RWPE2 (cell line): ENCODE measurements around the gene BCL6B.

Experiments
- ATAC-seq: fragments of 200-7000 bp; cut with Tn5 transposase; 3 replicates; pipeline ENCODE4 v1.9.1; 2021; ENCODE audit warnings: low read depth
- DNase-seq: peaks from one replicate; pipeline ENCODE4 v3.0.0-alpha.2; 2020; ENCODE audit warnings: low spot score
- H3K27ac ChIP-seq: fragments of 450-650 bp; 2 replicates; pipeline ENCODE4 v1.5.1; 2017; ENCODE audit warnings: mild to moderate bottlenecking; ENCODE audit not compliant: poor library complexity, severe bottlenecking
- H3K27me3 ChIP-seq: fragments of 250-450 bp; sonication (Bioruptor Pico); 2 replicates; pipeline ENCODE4 v1.5.1; 2021; ENCODE audit warnings: mild to moderate bottlenecking, moderate library complexity; ENCODE audit not compliant: insufficient read depth, poor library complexity, severe bottlenecking
- H3K36me3 ChIP-seq: fragments of 250-450 bp; sonication (Bioruptor Pico); 2 replicates; pipeline ENCODE4 v1.5.1; 2020; ENCODE audit warnings: low read depth, mild to moderate bottlenecking, moderate library complexity
- H3K4me1 ChIP-seq: fragments of 250-450 bp; sonication (Bioruptor Pico); 2 replicates; pipeline ENCODE4 v1.5.1; 2021; ENCODE audit warnings: mild to moderate bottlenecking, moderate library complexity; ENCODE audit not compliant: insufficient read depth, poor library complexity, severe bottlenecking
- H3K4me3 ChIP-seq: fragments of 250-450 bp; sonication (Bioruptor Pico); 2 replicates; pipeline ENCODE4 v1.5.1; 2021; ENCODE audit warnings: mild to moderate bottlenecking, moderate library complexity; ENCODE audit not compliant: severe bottlenecking
- H3K9me3 ChIP-seq: fragments of 250-450 bp; sonication (Bioruptor Pico); 2 replicates; pipeline ENCODE4 v1.5.1; 2021; ENCODE audit warnings: mild to moderate bottlenecking, moderate library complexity; ENCODE audit not compliant: severe bottlenecking
- TF ChIP-seq, protein P1 (sequence below): fragments of 450-650 bp; IDR thresholded peaks from one replicate; pipeline ENCODE4 v1.5.1; 2017; ENCODE audit warnings: mild to moderate bottlenecking, moderate library complexity; ENCODE audit not compliant: poor library complexity, severe bottlenecking

BCL6B gene

DNA sequence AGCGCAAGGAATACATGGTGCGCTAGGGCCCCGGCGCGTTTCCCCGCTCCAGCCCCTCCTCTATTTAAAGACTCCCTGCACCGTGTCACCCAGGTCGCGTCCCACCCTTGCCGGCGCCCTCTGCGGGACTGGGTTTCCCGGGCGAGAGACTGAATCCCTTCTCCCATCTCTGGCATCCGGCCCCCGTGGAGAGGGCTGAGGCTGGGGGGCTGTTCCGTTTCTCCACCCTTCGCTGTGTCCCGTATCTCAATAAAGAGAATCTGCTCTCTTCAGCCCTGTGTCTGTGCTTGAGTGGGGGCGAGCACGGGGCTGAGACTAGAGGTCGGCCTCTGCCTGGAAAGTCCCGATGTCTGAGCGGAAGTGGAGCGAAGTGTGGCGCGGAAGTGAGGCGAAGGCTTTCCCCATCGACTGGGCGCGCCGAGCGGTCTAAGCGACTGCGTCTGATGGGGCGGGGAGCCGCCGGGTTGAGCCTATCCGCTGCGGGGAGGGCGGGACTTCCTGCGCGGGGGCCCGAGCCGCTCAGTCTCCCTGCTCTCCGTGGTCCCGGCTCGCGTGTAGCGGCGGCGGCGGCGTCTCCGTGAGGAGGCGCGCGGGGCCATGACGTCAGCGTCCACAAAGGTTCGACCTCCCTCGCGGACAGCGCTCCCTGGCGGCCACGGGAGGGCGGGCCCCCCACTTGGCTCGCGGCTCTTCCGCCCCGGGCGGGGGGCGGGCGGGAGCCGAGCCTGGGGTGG, 8.4 kb upstream of the BCL6B start:
- DNase-seq = peak; percentile 97
- Histone ChIP-seq H3K36me3 (peaks cover 6% of the 10 kb centered on the region; the same call in 1 of the 2 replicates), H3K27ac (peak overlapping the region; percentile 79), H3K4me1 (peaks cover 3% of the 10 kb centered on the region), H3K4me3 (peak overlapping the region; percentile 67), H3K27me3 (no peaks in the 10 kb centered on the region), H3K9me3 (no peaks in the 10 kb centered on the region)
- peak; percentile 91 for ATAC-seq
- TF ChIP-seq, protein P1, sequence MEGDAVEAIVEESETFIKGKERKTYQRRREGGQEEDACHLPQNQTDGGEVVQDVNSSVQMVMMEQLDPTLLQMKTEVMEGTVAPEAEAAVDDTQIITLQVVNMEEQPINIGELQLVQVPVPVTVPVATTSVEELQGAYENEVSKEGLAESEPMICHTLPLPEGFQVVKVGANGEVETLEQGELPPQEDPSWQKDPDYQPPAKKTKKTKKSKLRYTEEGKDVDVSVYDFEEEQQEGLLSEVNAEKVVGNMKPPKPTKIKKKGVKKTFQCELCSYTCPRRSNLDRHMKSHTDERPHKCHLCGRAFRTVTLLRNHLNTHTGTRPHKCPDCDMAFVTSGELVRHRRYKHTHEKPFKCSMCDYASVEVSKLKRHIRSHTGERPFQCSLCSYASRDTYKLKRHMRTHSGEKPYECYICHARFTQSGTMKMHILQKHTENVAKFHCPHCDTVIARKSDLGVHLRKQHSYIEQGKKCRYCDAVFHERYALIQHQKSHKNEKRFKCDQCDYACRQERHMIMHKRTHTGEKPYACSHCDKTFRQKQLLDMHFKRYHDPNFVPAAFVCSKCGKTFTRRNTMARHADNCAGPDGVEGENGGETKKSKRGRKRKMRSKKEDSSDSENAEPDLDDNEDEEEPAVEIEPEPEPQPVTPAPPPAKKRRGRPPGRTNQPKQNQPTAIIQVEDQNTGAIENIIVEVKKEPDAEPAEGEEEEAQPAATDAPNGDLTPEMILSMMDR = peak; percentile 83

DNA sequence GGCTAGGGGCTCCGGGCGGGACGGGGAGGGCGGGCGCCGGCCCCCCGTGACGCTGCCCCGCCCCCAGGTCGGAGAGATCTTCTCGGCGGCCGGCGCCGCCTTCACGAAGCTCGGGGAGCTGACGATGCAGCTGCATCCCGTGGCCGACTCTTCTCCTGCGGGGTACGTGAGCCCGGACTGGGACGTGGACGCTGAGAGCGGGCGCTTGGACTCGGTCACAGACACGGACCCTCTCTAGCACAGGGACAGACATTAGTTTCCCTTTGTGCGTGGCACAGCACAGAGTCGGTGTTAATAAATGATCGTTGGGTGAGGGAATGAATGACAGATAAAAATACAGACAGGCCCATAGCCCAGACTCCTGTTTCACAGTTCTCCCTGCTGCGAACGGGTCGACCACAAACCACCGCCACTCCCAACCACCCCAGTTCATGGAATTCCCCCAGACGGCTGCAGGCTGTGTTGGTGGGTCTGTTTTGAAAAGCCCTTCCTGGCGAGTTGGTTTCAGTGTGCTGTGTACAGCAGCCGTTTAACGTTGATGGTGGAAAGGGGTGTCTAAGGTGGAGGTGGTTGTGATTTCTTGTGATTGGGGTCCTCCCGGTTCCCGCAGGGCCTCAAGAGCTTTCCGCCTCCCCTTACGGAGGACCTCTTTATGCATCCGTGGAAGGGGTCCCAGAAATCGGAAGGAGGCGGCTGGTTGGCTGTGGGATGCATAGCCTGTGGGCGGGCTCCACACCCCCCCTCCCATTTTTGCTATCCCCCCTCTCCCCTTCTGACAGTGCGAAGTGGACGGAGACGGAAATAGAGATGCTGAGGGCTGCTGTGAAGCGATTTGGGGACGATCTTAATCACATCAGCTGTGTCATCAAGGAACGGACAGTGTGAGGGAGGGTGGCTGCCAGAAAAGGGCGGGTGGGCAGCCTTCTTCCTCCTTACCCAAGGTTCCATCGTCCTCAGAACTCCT, 7.6 kb upstream of the BCL6B start:
- TF ChIP-seq, protein P1 = peak; percentile 43
- Histone ChIP-seq H3K4me3 (peak overlapping the region; percentile 67), H3K27ac (peak overlapping the region; percentile 79), H3K4me1 (peaks cover 3% of the 10 kb centered on the region), H3K27me3 (no peaks in the 10 kb centered on the region), H3K36me3 (peaks cover 6% of the 10 kb centered on the region; the same call in 1 of the 2 replicates), H3K9me3 (no peaks in the 10 kb centered on the region)
- ATAC-seq = no peak; the same call in 2 of the 3 replicates
- no peak for DNase-seq

DNA sequence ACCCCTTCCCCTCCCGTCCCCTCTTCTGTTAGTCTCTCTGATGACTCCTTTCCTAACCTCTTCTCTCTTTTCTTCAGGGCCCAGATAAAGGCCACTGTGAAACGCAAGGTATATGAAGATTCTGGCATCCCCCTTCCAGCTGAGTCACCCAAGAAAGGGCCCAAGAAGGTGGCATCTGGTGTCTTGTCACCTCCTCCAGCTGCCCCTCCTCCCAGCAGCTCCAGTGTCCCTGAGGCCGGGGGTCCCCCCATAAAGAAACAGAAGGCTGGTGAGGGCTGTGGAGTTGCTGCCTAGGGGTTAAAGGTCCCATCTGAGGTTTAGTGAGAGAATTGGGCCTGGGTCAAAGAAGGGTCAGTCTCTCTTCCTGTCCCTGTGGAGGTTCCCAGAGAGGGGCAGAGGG, 6.4 kb upstream of the BCL6B start:
- no peak overlapping the region for H3K27ac ChIP-seq

DNA sequence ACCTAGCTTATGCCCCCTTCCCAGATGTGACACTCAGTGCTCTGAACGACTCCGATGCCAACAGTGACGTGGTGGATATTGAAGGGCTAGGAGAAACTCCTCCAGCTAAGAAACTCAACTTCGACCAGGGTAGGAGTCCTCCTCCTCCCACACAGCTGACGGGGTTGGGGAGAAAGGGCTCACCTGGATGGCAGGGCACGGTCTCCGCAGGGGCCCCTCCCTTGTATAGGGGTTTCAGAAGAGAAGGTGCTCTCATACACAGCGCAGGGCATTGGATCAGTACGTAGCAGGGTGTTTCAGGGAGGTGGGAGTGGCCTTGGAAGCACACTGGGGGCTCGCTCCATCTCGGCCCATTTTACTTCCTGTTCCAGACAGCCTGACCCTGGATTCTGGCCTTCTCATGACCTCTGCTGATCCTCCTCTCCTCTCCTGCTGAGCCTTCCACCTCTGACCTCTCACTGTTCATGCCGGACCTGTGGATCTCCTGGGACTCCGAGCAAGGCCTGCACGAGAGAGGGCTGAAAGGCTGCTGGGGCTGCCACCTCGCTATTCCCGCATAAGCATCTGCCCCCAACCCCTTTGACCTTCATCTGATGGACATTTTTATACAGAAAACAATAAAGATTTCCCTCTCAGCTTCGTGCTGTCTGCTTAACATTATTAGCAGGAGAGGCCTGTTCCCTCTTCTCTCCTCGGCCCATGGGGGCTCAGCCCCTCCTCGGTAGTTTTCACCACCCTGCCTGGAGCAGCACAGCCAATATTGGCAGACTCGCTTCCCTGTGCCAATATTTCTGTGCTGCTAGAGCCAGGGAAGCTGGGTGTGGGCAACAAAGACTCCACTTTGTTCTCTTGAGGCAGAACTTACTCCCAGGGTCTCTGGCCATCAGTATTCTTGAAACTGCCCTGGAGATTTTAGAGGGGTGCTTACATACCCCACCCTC, 5.7 kb upstream of the BCL6B start:
- no peaks in the 10 kb centered on the region for H3K9me3 ChIP-seq
- no peaks in the 10 kb centered on the region for H3K27me3 ChIP-seq
- H3K27ac ChIP-seq = no peak overlapping the region
- H3K4me3 ChIP-seq = no peak overlapping the region
- H3K36me3 ChIP-seq = peaks cover 6% of the 10 kb centered on the region; the same call in 1 of the 2 replicates
- DNase-seq (no peak), ATAC-seq (no peak)
- H3K4me1 ChIP-seq = no peaks in the 10 kb centered on the region
- TF ChIP-seq, protein P1 = no peak

More for the DNA sequence above, 6.4 kb upstream of the BCL6B start:
- no peaks in the 10 kb centered on the region for H3K4me1 ChIP-seq
- TF ChIP-seq, protein P1 = no peak
- no peak overlapping the region for H3K4me3 ChIP-seq
- H3K9me3 ChIP-seq = no peaks in the 10 kb centered on the region
- DNase-seq = no peak
- ATAC-seq = no peak
- no peaks in the 10 kb centered on the region for H3K27me3 ChIP-seq
- H3K36me3 ChIP-seq = peaks cover 6% of the 10 kb centered on the region; the same call in 1 of the 2 replicates
